ENCODE measurements around the gene NACC2. TPM values are rescaled to one million over a fixed set of nuclear protein-coding genes. Genes with fewer than 3 reads are reported as not detected.

Gene NACC2
- total RNA-seq, 4 donors from 2014 or later: 22.9 to 37.6 (median 24.8) TPM

- DNase-seq (ENCODE audit: low spot score) (no peak), ATAC-seq (ENCODE audit: low FRiP score) (no peak)
- TF ChIP-seq, protein P1, sequence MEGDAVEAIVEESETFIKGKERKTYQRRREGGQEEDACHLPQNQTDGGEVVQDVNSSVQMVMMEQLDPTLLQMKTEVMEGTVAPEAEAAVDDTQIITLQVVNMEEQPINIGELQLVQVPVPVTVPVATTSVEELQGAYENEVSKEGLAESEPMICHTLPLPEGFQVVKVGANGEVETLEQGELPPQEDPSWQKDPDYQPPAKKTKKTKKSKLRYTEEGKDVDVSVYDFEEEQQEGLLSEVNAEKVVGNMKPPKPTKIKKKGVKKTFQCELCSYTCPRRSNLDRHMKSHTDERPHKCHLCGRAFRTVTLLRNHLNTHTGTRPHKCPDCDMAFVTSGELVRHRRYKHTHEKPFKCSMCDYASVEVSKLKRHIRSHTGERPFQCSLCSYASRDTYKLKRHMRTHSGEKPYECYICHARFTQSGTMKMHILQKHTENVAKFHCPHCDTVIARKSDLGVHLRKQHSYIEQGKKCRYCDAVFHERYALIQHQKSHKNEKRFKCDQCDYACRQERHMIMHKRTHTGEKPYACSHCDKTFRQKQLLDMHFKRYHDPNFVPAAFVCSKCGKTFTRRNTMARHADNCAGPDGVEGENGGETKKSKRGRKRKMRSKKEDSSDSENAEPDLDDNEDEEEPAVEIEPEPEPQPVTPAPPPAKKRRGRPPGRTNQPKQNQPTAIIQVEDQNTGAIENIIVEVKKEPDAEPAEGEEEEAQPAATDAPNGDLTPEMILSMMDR (IDR thresholded peaks at IDR 0.05): no peak
Measured at GRCh38 chr9:136128436-136128835, 33.3 kb upstream of the NACC2 start.

DNA sequence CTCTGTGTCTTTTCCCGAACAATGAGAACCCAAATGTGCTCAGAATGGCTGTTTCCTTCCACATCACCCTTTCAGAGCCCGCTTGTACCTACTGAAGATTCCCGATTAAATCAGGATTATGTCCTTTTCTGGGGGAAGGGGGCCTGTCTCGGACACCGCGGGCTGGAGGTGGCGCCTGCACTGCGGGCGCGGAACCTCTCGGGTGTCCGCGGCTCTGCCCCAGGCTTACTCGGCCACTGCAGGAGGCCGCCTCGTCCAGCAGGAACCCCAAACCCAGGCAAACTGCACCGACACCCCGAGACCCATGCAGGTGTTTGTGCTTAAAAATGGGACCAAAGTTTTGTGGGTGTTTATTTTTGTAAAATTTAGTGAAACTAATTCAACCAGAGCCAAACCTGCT lies 32.2 kb upstream of the NACC2 start:
- DNase-seq (ENCODE audit: low spot score): no peak
- TF ChIP-seq, protein P1 (IDR thresholded peaks at IDR 0.05): no peak
- ATAC-seq (ENCODE audit: low FRiP score): no peak

DNA sequence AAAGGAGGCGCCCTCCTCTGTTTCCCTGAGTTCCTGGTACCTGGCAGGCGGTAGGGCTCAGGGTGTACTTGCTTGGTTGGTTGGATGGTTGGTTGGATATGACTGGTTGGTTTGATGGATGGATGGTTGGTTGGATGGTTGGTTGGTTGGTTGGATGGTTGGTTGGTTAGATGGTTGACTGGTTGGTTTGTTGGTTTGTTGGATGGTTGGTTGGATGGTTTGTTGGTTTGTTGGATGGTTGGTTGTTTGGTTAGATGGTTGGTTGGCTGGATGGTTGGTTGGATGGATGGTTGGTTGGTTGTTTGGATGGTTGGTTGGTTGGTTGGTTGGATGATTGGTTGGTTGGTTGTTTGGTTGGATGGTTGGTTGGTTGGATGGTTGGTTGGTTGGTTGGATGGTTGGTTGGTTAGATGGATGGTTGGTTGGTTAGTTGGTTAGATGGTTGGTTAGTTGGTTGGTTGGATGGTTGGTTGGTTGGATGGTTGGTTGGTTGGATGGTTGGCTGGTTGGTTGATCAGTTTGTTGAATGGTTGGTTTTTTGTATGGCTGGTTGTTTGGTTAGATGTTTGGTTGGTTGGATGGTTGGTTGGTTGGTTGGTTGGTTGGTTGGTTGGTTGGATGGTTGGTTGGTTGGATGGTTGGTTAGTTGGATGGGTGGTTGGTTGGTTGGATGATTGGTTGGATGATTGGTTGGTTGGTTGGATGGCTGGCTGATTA lies 30.0 kb upstream of the NACC2 start:
- DNase-seq (ENCODE audit: low spot score) (no peak), ATAC-seq (ENCODE audit: low FRiP score) (no peak)
- TF ChIP-seq, protein P1 (IDR thresholded peaks at IDR 0.05): no peak

- TF ChIP-seq, protein P1 (IDR thresholded peaks at IDR 0.05): peak in 2 of 3 donors; percentile 82 to 83
- DNase-seq (ENCODE audit: low spot score): peak; percentile 67
- ATAC-seq (ENCODE audit: low FRiP score): no peak
Measured at GRCh38 chr9:136122425-136123383, 27.6 kb upstream of the NACC2 start.

DNA sequence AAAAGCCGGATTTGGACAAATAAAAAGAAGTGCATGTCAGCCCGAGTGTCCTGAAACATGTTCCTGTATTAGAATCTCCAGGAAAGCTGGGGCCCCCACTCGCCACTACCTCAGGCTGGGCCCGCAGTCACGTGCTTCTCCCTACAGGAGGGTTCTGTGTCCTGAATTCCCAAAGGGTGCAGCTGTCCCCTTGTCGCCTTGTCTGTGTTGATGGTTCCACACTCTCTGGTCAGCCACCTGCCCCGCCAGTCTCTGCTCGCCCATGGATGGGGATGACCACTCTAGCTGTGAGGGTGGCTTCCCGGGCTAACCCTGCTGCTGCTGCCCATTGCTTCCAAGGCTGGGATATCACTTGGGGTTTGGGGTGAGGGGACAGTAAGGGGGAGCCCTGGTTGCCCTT lies 26.7 kb upstream of the NACC2 start:
- TF ChIP-seq, protein P1 (IDR thresholded peaks at IDR 0.05): no peak
- no peak for DNase-seq (ENCODE audit: low spot score)
- no peak for ATAC-seq (ENCODE audit: low FRiP score)

DNA sequence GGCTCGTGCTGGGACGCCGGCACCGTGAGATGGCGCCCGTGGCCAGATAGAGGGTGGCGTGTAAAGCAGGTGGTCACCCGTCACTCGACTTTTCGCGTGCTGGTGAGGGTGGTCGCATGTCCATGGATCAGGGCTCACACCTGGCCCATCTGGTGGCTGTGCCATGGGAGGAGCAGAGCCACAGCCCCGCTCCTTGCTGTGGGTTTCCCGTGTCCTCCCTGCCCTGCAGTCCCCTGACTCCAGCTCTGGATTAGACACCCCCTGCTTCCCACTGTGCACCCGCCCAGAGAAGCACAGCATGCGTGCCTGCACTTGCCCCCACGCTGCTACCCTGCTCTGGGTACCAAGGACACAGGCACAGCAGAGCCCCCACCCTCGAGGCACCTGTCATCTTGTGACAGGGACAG lies 25.4 kb upstream of the NACC2 start:
- ATAC-seq (ENCODE audit: low FRiP score) (no peak), DNase-seq (ENCODE audit: low spot score) (no peak)
- TF ChIP-seq, protein P1 (IDR thresholded peaks at IDR 0.05): no peak

Data from omental fat pad (tissue), 4 donors.